Smooth muscle cell (in vitro differentiated cells): Measurements from ENCODE around the gene CCDC177. TPM values are rescaled to one million over a fixed set of nuclear protein-coding genes. Genes with fewer than 3 reads are reported as not detected.
A peak's percentile ranks its signal among the peaks of the same experiment; 100 is the strongest.

ENCODE experiments used
- DNase-seq: peaks from one replicate; lab custom pipeline; 2025; ENCODE audit not compliant: unreplicated experiment; lab: John Stamatoyannopoulos, UW
- H2AFZ ChIP-seq: fragments of 200-600 bp; sonication (generic); 2 replicates; pipeline ENCODE4 v1.6.0; 2016; ENCODE audit warnings: antibody characterized with exemption, low read depth, mild to moderate bottlenecking
- H3F3A ChIP-seq: fragments of 200-600 bp; sonication (generic); 2 replicates; pipeline ENCODE4 v1.6.0; 2017; ENCODE audit warnings: antibody characterized with exemption, low read depth
- H3K27ac ChIP-seq: fragments of 200-600 bp; sonication (generic); 2 replicates; pipeline ENCODE4 v1.5.1; 2016; ENCODE audit warnings: low read depth, mild to moderate bottlenecking
- H3K27me3 ChIP-seq: fragments of 200-600 bp; sonication (generic); 2 replicates; pipeline ENCODE4 v1.6.1; 2016; ENCODE audit warnings: low read depth, mild to moderate bottlenecking
- H3K36me3 ChIP-seq: fragments of 200-600 bp; sonication (generic); 2 replicates; pipeline ENCODE4 v1.5.1; 2016; ENCODE audit warnings: low read depth
- H3K4me1 ChIP-seq: fragments of 200-600 bp; sonication (generic); 2 replicates; pipeline ENCODE4 v1.5.1; 2016; ENCODE audit warnings: low read depth
- H3K4me2 ChIP-seq: fragments of 200-600 bp; sonication (generic); 2 replicates; pipeline ENCODE4 v1.6.0; 2016; ENCODE audit warnings: mild to moderate bottlenecking
- H3K4me3 ChIP-seq: fragments of 200-600 bp; sonication (generic); 2 replicates; pipeline ENCODE4 v1.5.1; 2016; ENCODE audit warnings: mild to moderate bottlenecking
- H3K79me2 ChIP-seq: fragments of 200-600 bp; sonication (generic); 2 replicates; pipeline ENCODE4 v1.6.0; 2016; ENCODE audit warnings: low read depth, mild to moderate bottlenecking
- H3K9ac ChIP-seq: fragments of 200-600 bp; sonication (generic); 2 replicates; pipeline ENCODE4 v1.6.0; 2016; ENCODE audit warnings: low read depth
- H3K9me3 ChIP-seq: fragments of 200-600 bp; sonication (generic); replicated peaks from 2 replicates; pipeline ENCODE4 v1.5.1; 2016; ENCODE audit warnings: low read depth
- H4K20me1 ChIP-seq: fragments of 200-600 bp; sonication (generic); 2 replicates; pipeline ENCODE4 v1.6.0; 2016; ENCODE audit warnings: low read depth
- WGBS: methylation state at CpG from one replicate; pipeline ENCODE4 v1.1.7; 2016; ENCODE audit warnings: low lambda C conversion rate; 5-methylcytosine and 5-hydroxymethylcytosine counted together
- polyA plus RNA-seq: library from polyadenylated mRNA; unstranded; fragments of >200 nt; fragmentation: Nextera tagmentation; extraction: Ambion mirVana; gene quantifications from 2 replicates; pipeline ENCODE4 v1.2.1, GENCODE V29; 2016
- total RNA-seq: library from RNA; depleted of rRNA; stranded (reverse); fragments of >200 nt; gene quantifications from 2 replicates; pipeline ENCODE4 v1.2.3, GENCODE V29; 2014
- TF ChIP-seq, protein P1 (sequence below): fragments of 200-600 bp; sonication (generic); IDR thresholded peaks from 2 replicates; pipeline ENCODE4 v1.5.1; 2017; ENCODE audit warnings: borderline replicate concordance, mild to moderate bottlenecking, antibody characterized with exemption; ENCODE audit not compliant: insufficient read depth, poor library complexity, severe bottlenecking

The CCDC177 gene
- total and polyA plus RNA-seq, 2 experiments from 2014 or later: not detected

- Histone ChIP-seq H3K4me2 (no peak overlapping the region), H3K36me3 (no peaks in the 10 kb centered on the region), H3K4me1 (peaks cover 5% of the 10 kb centered on the region), H3F3A (no peaks in the 10 kb centered on the region), H4K20me1 (no peaks in the 10 kb centered on the region), H3K79me2 (no peaks in the 10 kb centered on the region), H3K27ac (no peak overlapping the region), H3K27me3 (peaks cover 7% of the 10 kb centered on the region), H3K9me3 (no peaks in the 10 kb centered on the region), H2AFZ (no peak overlapping the region), H3K4me3 (no peak overlapping the region), H3K9ac (no peak overlapping the region)
- DNase-seq: no peak
- TF ChIP-seq, protein P1, sequence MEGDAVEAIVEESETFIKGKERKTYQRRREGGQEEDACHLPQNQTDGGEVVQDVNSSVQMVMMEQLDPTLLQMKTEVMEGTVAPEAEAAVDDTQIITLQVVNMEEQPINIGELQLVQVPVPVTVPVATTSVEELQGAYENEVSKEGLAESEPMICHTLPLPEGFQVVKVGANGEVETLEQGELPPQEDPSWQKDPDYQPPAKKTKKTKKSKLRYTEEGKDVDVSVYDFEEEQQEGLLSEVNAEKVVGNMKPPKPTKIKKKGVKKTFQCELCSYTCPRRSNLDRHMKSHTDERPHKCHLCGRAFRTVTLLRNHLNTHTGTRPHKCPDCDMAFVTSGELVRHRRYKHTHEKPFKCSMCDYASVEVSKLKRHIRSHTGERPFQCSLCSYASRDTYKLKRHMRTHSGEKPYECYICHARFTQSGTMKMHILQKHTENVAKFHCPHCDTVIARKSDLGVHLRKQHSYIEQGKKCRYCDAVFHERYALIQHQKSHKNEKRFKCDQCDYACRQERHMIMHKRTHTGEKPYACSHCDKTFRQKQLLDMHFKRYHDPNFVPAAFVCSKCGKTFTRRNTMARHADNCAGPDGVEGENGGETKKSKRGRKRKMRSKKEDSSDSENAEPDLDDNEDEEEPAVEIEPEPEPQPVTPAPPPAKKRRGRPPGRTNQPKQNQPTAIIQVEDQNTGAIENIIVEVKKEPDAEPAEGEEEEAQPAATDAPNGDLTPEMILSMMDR: no peak
- WGBS: 76% methylated on average over 2 of the region's 2 CpGs
Observed at GRCh38 chr14:69551511-69551910, 23.2 kb downstream of the CCDC177 start.

DNA sequence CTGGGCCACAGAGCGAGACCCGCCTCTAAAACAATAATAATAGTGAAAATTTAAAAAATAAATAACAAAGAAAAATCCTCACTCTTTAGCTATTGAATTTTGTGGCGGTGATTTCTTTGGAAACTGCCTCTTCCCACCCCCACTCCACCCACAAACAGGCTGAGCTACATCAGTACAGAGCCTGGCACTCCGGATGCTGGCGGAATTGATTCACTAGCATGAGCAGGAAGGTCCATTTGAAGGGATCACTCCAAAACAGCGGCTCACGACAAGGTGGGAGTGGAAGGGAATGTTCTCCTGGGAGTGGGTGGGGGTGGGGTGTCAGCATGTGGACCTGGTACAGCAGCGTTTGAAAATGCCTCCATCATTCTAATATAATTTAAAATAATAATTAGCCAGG lies 26.1 kb downstream of the CCDC177 start:
- no peaks in the 10 kb centered on the region for H3K9me3 ChIP-seq
- DNase-seq: no peak
- no peak overlapping the region for H3K4me3 ChIP-seq
- H3K4me1 ChIP-seq: peaks cover 5% of the 10 kb centered on the region
- no peaks in the 10 kb centered on the region for H3K79me2 ChIP-seq
- 90% methylated on average over 8 of the region's 8 CpGs for WGBS
- no peak overlapping the region for H3K9ac ChIP-seq
- H3K4me2 ChIP-seq: no peak overlapping the region
- H3K27ac ChIP-seq: no peak overlapping the region
- TF ChIP-seq, protein P1: no peak
- H2AFZ ChIP-seq: no peak overlapping the region
- H3K27me3 ChIP-seq: peaks cover 11% of the 10 kb centered on the region
- H4K20me1 ChIP-seq: no peaks in the 10 kb centered on the region
- H3K36me3 ChIP-seq: no peaks in the 10 kb centered on the region
- H3F3A ChIP-seq: no peaks in the 10 kb centered on the region

GRCh38 chr14:69547701-69548348 lies 26.8 kb downstream of the CCDC177 start:
- no peak overlapping the region for H3K27ac ChIP-seq
- H3K4me3 ChIP-seq: peak overlapping the region; percentile 47
- peaks cover 5% of the 10 kb centered on the region for H3K4me1 ChIP-seq
- H2AFZ ChIP-seq: peak overlapping the region; percentile 91
- no peak for DNase-seq
- TF ChIP-seq, protein P1: peak; percentile 79
- H3K9ac ChIP-seq: no peak overlapping the region
- H3K36me3 ChIP-seq: no peaks in the 10 kb centered on the region
- WGBS: 7% methylated on average over 45 of the region's 46 CpGs
- H3K79me2 ChIP-seq: no peaks in the 10 kb centered on the region
- H3K4me2 ChIP-seq: peak overlapping the region; percentile 86
- no peaks in the 10 kb centered on the region for H3K9me3 ChIP-seq
- no peaks in the 10 kb centered on the region for H4K20me1 ChIP-seq
- peaks cover 11% of the 10 kb centered on the region for H3K27me3 ChIP-seq
- H3F3A ChIP-seq: no peaks in the 10 kb centered on the region
